ENCODE data around the gene CDK16.
"Not testable (repeated sequence)": the region's sequence is repeated elsewhere in the genome, so short reads cannot be mapped to it uniquely, and the experiment has no call there.

The CDK16 gene

GRCh38 chrX:47247206-47247998 is 28.9 kb downstream of the CDK16 start:
- TF ChIP-seq CTCF (IDR thresholded peaks at IDR 0.05): no peak
- Histone ChIP-seq H3K79me2 (no peaks in the 10 kb centered on the region), H3K4me2 (ENCODE audit: low read length) (no peak overlapping the region), H3K4me3 (ENCODE audit: low read depth, low read length) (no peak overlapping the region), H2AFZ (no peak overlapping the region), H3K9me3 (ENCODE audit: control insufficient read depth, low read length) (no peaks in the 10 kb centered on the region), H3K27me3 (ENCODE audit: control insufficient read depth, insufficient read depth, low read length) (no peaks in the 10 kb centered on the region), H3K4me1 (no peaks in the 10 kb centered on the region), H3K27ac (no peak overlapping the region), H3K36me3 (ENCODE audit: control insufficient read depth, insufficient read depth, low read length) (no peaks in the 10 kb centered on the region), H3K9ac (no peak overlapping the region)

GRCh38 chrX:47247999-47248320 is 29.5 kb downstream of the CDK16 start:
- H2AFZ ChIP-seq: no peak overlapping the region
- no peak overlapping the region for H3K9ac ChIP-seq
- no peaks in the 10 kb centered on the region for H3K36me3 ChIP-seq (ENCODE audit: control insufficient read depth, insufficient read depth, low read length)
- no peak overlapping the region for H3K27ac ChIP-seq
- H3K79me2 ChIP-seq: no peaks in the 10 kb centered on the region
- H3K4me1 ChIP-seq: no peaks in the 10 kb centered on the region
- TF ChIP-seq CTCF (IDR thresholded peaks at IDR 0.05): no peak
- H3K4me2 ChIP-seq (ENCODE audit: low read length): no peak overlapping the region
- H3K27me3 ChIP-seq (ENCODE audit: control insufficient read depth, insufficient read depth, low read length): no peaks in the 10 kb centered on the region
- no peak overlapping the region for H3K4me3 ChIP-seq (ENCODE audit: low read depth, low read length)
- H3K9me3 ChIP-seq (ENCODE audit: control insufficient read depth, low read length): no peaks in the 10 kb centered on the region

GRCh38 chrX:47248576-47248975 is 30.1 kb downstream of the CDK16 start:
- Histone ChIP-seq H3K9me3 (ENCODE audit: control insufficient read depth, low read length) (no peaks in the 10 kb centered on the region), H3K27me3 (ENCODE audit: control insufficient read depth, insufficient read depth, low read length) (no peaks in the 10 kb centered on the region), H3K4me2 (ENCODE audit: low read length) (no peak overlapping the region), H3K4me3 (ENCODE audit: low read depth, low read length) (no peak overlapping the region), H3K36me3 (ENCODE audit: control insufficient read depth, insufficient read depth, low read length) (no peaks in the 10 kb centered on the region), H2AFZ (no peak overlapping the region), H3K9ac (no peak overlapping the region), H3K27ac (no peak overlapping the region), H3K4me1 (no peaks in the 10 kb centered on the region), H3K79me2 (no peaks in the 10 kb centered on the region)
- no peak for TF ChIP-seq CTCF (IDR thresholded peaks at IDR 0.05)

- H3K79me2 ChIP-seq: no peaks in the 10 kb centered on the region
- H3K4me2 ChIP-seq (ENCODE audit: low read length): no peak overlapping the region
- H2AFZ ChIP-seq: no peak overlapping the region
- H3K27me3 ChIP-seq (ENCODE audit: control insufficient read depth, insufficient read depth, low read length): no peaks in the 10 kb centered on the region
- no peak for TF ChIP-seq CTCF (IDR thresholded peaks at IDR 0.05)
- no peaks in the 10 kb centered on the region for H3K36me3 ChIP-seq (ENCODE audit: control insufficient read depth, insufficient read depth, low read length)
- H3K9ac ChIP-seq: no peak overlapping the region
- no peaks in the 10 kb centered on the region for H3K4me1 ChIP-seq
- H3K4me3 ChIP-seq (ENCODE audit: low read depth, low read length): no peak overlapping the region
- no peaks in the 10 kb centered on the region for H3K9me3 ChIP-seq (ENCODE audit: control insufficient read depth, low read length)
- no peak overlapping the region for H3K27ac ChIP-seq
Measured at GRCh38 chrX:47250017-47250347, 31.5 kb downstream of the CDK16 start.

- not testable (repeated sequence) for H3K9me3 ChIP-seq (ENCODE audit: control insufficient read depth, low read length); H3K4me3 ChIP-seq (ENCODE audit: low read depth, low read length); H2AFZ ChIP-seq; H3K27ac ChIP-seq; H3K4me1 ChIP-seq; H3K36me3 ChIP-seq (ENCODE audit: control insufficient read depth, insufficient read depth, low read length); H3K4me2 ChIP-seq (ENCODE audit: low read length); H3K27me3 ChIP-seq (ENCODE audit: control insufficient read depth, insufficient read depth, low read length); H3K9ac ChIP-seq; H3K79me2 ChIP-seq
Measured at GRCh38 chrX:47257620-47258019, 39.1 kb downstream of the CDK16 start.
